ENCODE results near the gene ACAD11. TPM values are rescaled to one million over a fixed set of nuclear protein-coding genes. Genes with fewer than 3 reads are reported as not detected.

Gene ACAD11
- total RNA-seq, 2 experiments from 2014 or later = 18.5 to 23.5 TPM

DNA sequence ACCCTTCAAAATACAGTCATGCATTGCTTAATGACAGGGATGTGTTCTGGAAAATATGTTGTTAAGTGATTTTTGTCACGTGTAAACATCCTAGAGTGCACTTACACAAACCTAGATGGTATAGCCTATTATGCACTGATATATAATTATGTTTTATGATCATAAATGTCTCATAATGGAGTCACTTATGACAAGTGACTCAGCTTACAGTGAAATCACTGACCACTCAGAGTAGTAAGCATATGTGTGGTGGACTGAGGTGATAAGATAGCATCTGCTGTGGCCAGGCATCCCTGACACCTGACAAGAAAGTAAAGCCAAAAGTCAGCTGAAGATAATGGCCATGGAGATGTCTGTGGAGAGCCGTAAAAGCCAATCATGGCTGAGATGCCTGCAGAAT, 5.4 kb downstream of the ACAD11 start:
- Histone ChIP-seq H3K4me1 (ENCODE audit: insufficient read depth, low read length, poor library complexity, severe bottlenecking) (peaks cover 13% of the 10 kb centered on the region), H3K9me3 (ENCODE audit: low read length) (no peaks in the 10 kb centered on the region), H2AFZ (ENCODE audit: low read length) (no peak overlapping the region), H3K9me2 (ENCODE audit: insufficient read depth, low read length) (no peaks in the 10 kb centered on the region), H4K20me1 (ENCODE audit: insufficient read depth, low read length) (no peaks in the 10 kb centered on the region), H3K79me2 (ENCODE audit: insufficient read depth, low read depth, low read length) (peaks cover 22% of the 10 kb centered on the region; the same call in 1 of the 2 replicates), H3K4me3 (ENCODE audit: low read depth, low read length, poor library complexity, severe bottlenecking) (no peak overlapping the region), H3K4me2 (ENCODE audit: low read length) (no peak overlapping the region), H3K27ac (ENCODE audit: low read depth, low read length, poor library complexity, severe bottlenecking) (no peak overlapping the region), H3K36me3 (ENCODE audit: insufficient read depth, low read length) (no peaks in the 10 kb centered on the region)
- intact Hi-C loops (cut with micrococcal nuclease; ENCODE audit: unreplicated experiment) = no loop called here
- DNase-seq (ENCODE audit: low spot score) = no peak
- BruUV-seq (replicated peaks) = no TSS peak
- ChIA-PET CTCF (ENCODE audit: unreplicated experiment) (no interaction called here), POLR2A (interaction anchor here (0.6 kb wide), 1 partner anchor 9 kb away, joined by 3 read pairs; no protein-coding TSS in a partner anchor)
- no peak for TF ChIP-seq EZH2phosphoT487 (IDR thresholded peaks at IDR 0.05; ENCODE audit: borderline replicate concordance, low read depth, low read length)
- TF ChIP-seq, protein P1, sequence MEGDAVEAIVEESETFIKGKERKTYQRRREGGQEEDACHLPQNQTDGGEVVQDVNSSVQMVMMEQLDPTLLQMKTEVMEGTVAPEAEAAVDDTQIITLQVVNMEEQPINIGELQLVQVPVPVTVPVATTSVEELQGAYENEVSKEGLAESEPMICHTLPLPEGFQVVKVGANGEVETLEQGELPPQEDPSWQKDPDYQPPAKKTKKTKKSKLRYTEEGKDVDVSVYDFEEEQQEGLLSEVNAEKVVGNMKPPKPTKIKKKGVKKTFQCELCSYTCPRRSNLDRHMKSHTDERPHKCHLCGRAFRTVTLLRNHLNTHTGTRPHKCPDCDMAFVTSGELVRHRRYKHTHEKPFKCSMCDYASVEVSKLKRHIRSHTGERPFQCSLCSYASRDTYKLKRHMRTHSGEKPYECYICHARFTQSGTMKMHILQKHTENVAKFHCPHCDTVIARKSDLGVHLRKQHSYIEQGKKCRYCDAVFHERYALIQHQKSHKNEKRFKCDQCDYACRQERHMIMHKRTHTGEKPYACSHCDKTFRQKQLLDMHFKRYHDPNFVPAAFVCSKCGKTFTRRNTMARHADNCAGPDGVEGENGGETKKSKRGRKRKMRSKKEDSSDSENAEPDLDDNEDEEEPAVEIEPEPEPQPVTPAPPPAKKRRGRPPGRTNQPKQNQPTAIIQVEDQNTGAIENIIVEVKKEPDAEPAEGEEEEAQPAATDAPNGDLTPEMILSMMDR (conservative IDR thresholded peaks at IDR 0.05; ENCODE audit: low read length) = no peak

DNA sequence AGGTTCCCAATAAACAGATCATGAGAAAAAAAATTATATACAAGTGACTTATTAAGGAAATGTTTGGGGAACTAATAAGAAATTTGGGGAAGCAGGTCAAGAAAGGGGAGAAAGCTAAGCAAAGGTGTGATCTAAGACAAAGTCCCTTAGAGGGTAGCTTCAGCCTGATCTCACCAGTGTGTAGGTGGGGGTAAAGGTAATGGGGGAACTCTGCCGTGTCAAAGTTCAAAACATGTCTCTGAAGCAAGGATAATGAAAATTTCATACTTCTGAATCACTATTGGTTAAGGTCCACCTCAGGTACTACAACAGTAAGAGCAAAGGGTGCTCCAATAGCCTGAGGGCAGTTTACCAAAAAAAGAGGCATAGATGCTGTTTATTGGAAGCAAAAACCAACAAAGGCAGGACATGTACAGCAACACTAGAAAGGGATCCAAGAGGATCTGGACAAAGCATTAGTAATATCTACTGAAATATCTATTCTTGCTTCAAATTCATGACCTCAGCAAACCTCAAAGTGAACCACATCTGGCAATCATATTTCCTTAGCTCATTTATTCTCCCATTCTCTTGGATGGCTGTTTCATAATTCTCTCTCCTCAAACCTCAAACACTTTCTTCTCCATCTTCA, 6.9 kb downstream of the ACAD11 start:
- no TSS peak for BruUV-seq (replicated peaks)
- H3K4me3 ChIP-seq (ENCODE audit: low read depth, low read length, poor library complexity, severe bottlenecking) = no peak overlapping the region
- ChIA-PET CTCF (ENCODE audit: unreplicated experiment) (no interaction called here), POLR2A (interaction anchor here (0.7 to 2.2 kb wide), 5 partner anchors 9 to 99 kb away, joined by 3 to 7 read pairs (median 5); no protein-coding TSS in a partner anchor)
- H3K27ac ChIP-seq (ENCODE audit: low read depth, low read length, poor library complexity, severe bottlenecking) = no peak overlapping the region
- H3K9me2 ChIP-seq (ENCODE audit: insufficient read depth, low read length) = no peaks in the 10 kb centered on the region
- H4K20me1 ChIP-seq (ENCODE audit: insufficient read depth, low read length) = no peaks in the 10 kb centered on the region
- intact Hi-C loops (cut with micrococcal nuclease; ENCODE audit: unreplicated experiment) = no loop called here
- TF ChIP-seq, protein P1 (conservative IDR thresholded peaks at IDR 0.05; ENCODE audit: low read length) = no peak
- TF ChIP-seq EZH2phosphoT487 (IDR thresholded peaks at IDR 0.05; ENCODE audit: borderline replicate concordance, low read depth, low read length) = no peak
- H3K4me1 ChIP-seq (ENCODE audit: insufficient read depth, low read length, poor library complexity, severe bottlenecking) = no peaks in the 10 kb centered on the region
- no peak for DNase-seq (ENCODE audit: low spot score)
- H3K79me2 ChIP-seq (ENCODE audit: insufficient read depth, low read depth, low read length) = peaks cover 10% of the 10 kb centered on the region; the same call in 1 of the 2 replicates
- no peaks in the 10 kb centered on the region for H3K9me3 ChIP-seq (ENCODE audit: low read length)
- H2AFZ ChIP-seq (ENCODE audit: low read length) = no peak overlapping the region
- H3K36me3 ChIP-seq (ENCODE audit: insufficient read depth, low read length) = no peaks in the 10 kb centered on the region
- H3K4me2 ChIP-seq (ENCODE audit: low read length) = no peak overlapping the region

DNA sequence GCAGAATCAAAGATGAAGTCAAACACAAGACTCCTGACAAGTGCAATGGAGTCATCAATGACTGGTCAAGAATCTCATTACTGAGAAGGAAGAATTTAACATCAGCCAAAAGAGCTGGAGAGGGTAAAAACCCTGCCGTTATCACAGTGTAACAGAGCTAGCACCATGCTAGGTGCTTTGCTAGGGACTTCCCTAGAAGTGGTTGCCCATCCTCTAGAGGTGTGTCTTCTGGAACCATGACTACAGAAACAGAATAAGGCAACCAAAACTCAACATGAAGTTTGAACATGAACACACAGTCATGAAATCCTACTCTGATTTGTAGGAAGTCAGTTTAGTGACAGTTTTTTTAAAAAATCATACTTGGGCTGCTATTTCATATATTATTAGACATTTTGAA, 9.5 kb downstream of the ACAD11 start:
- Histone ChIP-seq H4K20me1 (ENCODE audit: insufficient read depth, low read length) (0 out of 2 replicates have a peak, but pooled peaks cover under 1% of the 10 kb centered on the region), H3K9me3 (ENCODE audit: low read length) (no peaks in the 10 kb centered on the region), H3K4me2 (ENCODE audit: low read length) (no peak overlapping the region), H3K79me2 (ENCODE audit: insufficient read depth, low read depth, low read length) (no peaks in the 10 kb centered on the region), H2AFZ (ENCODE audit: low read length) (no peak overlapping the region), H3K4me3 (ENCODE audit: low read depth, low read length, poor library complexity, severe bottlenecking) (no peak overlapping the region), H3K9me2 (ENCODE audit: insufficient read depth, low read length) (no peaks in the 10 kb centered on the region), H3K4me1 (ENCODE audit: insufficient read depth, low read length, poor library complexity, severe bottlenecking) (no peaks in the 10 kb centered on the region), H3K27ac (ENCODE audit: low read depth, low read length, poor library complexity, severe bottlenecking) (no peak overlapping the region), H3K36me3 (ENCODE audit: insufficient read depth, low read length) (no peaks in the 10 kb centered on the region)
- intact Hi-C loops (cut with micrococcal nuclease; ENCODE audit: unreplicated experiment) = no loop called here
- CTCF ChIA-PET (ENCODE audit: unreplicated experiment) = no interaction called here
- TF ChIP-seq EZH2phosphoT487 (IDR thresholded peaks at IDR 0.05; ENCODE audit: borderline replicate concordance, low read depth, low read length) = no peak
- TF ChIP-seq, protein P1 (conservative IDR thresholded peaks at IDR 0.05; ENCODE audit: low read length) = no peak
- DNase-seq (ENCODE audit: low spot score) = no peak
- BruUV-seq (replicated peaks) = no TSS peak
- POLR2A ChIA-PET = interaction anchor here (0.6 kb wide), 1 partner anchor 27 kb away, joined by 3 read pairs; no protein-coding TSS in a partner anchor

All from OCI-LY7 (cell line).